Neural cell (in vitro differentiated cells): ENCODE measurements around the gene HORMAD2. TPM values are rescaled to one million over a fixed set of nuclear protein-coding genes. Genes with fewer than 3 reads are reported as not detected.
"Not testable (repeated sequence)": the region's sequence is repeated elsewhere in the genome, so short reads cannot be mapped to it uniquely, and the experiment has no call there.

Experiments used
- H2AFZ ChIP-seq: fragments of 200-600, 300-800 bp; sonication (generic), shearing (Covaris generic); 2 replicates; pipeline ENCODE4 v1.6.0; 2014; ENCODE audit warnings: low read depth, mild to moderate bottlenecking, antibody characterized with exemption, low read length, moderate library complexity
- H3F3A ChIP-seq: fragments of 200-600 bp; shearing (Covaris generic); 2 replicates; pipeline ENCODE4 v1.6.1; 2016; ENCODE audit warnings: mild to moderate bottlenecking, moderate library complexity, mixed read lengths, antibody characterized with exemption, low read length; ENCODE audit not compliant: insufficient read depth, poor library complexity, severe bottlenecking
- H3K27ac ChIP-seq: fragments of 200-600, 300-800 bp; sonication (generic), shearing (Covaris generic); 2 replicates; pipeline ENCODE4 v1.5.1; 2014; ENCODE audit warnings: mild to moderate bottlenecking, low read length, moderate library complexity
- H3K27me3 ChIP-seq: fragments of 300-800, 200-600 bp; sonication (generic), shearing (Covaris generic); 2 replicates; pipeline ENCODE4 v1.6.0; 2014; ENCODE audit warnings: mild to moderate bottlenecking, low read depth, low read length, moderate library complexity; ENCODE audit not compliant: insufficient read depth
- H3K36me3 ChIP-seq: fragments of 300-800, 200-600 bp; sonication (generic), shearing (Covaris generic); 2 replicates; pipeline ENCODE4 v1.5.1; 2014; ENCODE audit warnings: mild to moderate bottlenecking, antibody characterized with exemption, low read length, moderate library complexity; ENCODE audit not compliant: insufficient read depth
- H3K4me2 ChIP-seq: fragments of 300-800, 200-600 bp; sonication (generic), shearing (Covaris generic); 2 replicates; pipeline ENCODE4 v1.6.0; 2014; ENCODE audit warnings: mild to moderate bottlenecking, low read length
- H3K4me3 ChIP-seq: fragments of 300-800, 200-600 bp; sonication (generic), shearing (Covaris generic); 2 replicates; pipeline ENCODE4 v1.5.1; 2014; ENCODE audit warnings: mild to moderate bottlenecking, low read length, moderate library complexity
- H3K79me2 ChIP-seq: fragments of 200-600 bp; shearing (Covaris generic); replicated peaks from 2 replicates; pipeline ENCODE4 v1.6.0; 2014; ENCODE audit warnings: mild to moderate bottlenecking, low read length, moderate library complexity; ENCODE audit not compliant: insufficient read depth
- H3K9ac ChIP-seq: fragments of 300-800, 200-600 bp; sonication (generic), shearing (Covaris generic); 2 replicates; pipeline ENCODE4 v1.6.1; 2016; ENCODE audit warnings: mild to moderate bottlenecking, low read length, mixed read lengths
- H3K9me2 ChIP-seq: fragments of 200-600 bp; shearing (Covaris generic); 2 replicates; pipeline ENCODE4 v1.6.1; 2016; ENCODE audit warnings: mild to moderate bottlenecking, low read length, mixed read lengths; ENCODE audit not compliant: insufficient read depth
- H3K9me3 ChIP-seq: fragments of 200-600, 300-800 bp; sonication (generic), shearing (Covaris generic); 2 replicates; pipeline ENCODE4 v1.6.1; 2016; ENCODE audit warnings: mild to moderate bottlenecking, mixed run types, low read length, moderate library complexity, mixed read lengths
- H4K20me1 ChIP-seq: fragments of 200-600 bp; shearing (Covaris generic); 2 replicates; pipeline ENCODE4 v1.6.1; 2016; ENCODE audit warnings: mild to moderate bottlenecking, mixed run types; ENCODE audit not compliant: insufficient read depth
- EP300 ChIP-seq: fragments of 450-650 bp; conservative IDR thresholded peaks from 2 replicates; pipeline ENCODE4 v1.6.1; 2014; ENCODE audit warnings: antibody characterized with exemption, mild to moderate bottlenecking, moderate library complexity; ENCODE audit not compliant: poor library complexity, severe bottlenecking
- EZH2 ChIP-seq: fragments of 200-600, 300-800 bp; shearing (Covaris generic), sonication (generic); IDR thresholded peaks from 2 replicates; pipeline ENCODE4 v1.6.1; 2014; ENCODE audit warnings: antibody characterized with exemption, low read length, borderline replicate concordance, mild to moderate bottlenecking; ENCODE audit not compliant: insufficient read depth, poor library complexity, severe bottlenecking
- MXI1 ChIP-seq: fragments of 450-650 bp; conservative IDR thresholded peaks from 2 replicates; pipeline ENCODE4 v1.6.1; 2014; ENCODE audit warnings: antibody characterized with exemption, mild to moderate bottlenecking; ENCODE audit not compliant: poor library complexity, severe bottlenecking
- POLR2AphosphoS5 ChIP-seq: IDR thresholded peaks from 2 replicates; pipeline ENCODE4 v1.6.1; 2012
- RAD21 ChIP-seq: fragments of 450-650 bp; conservative IDR thresholded peaks from 2 replicates; pipeline ENCODE4 v1.6.1; 2014; ENCODE audit warnings: antibody characterized with exemption, mild to moderate bottlenecking, moderate library complexity
- SMC3 ChIP-seq: fragments of 450-650 bp; conservative IDR thresholded peaks from 2 replicates; pipeline ENCODE4 v1.6.1; 2014; ENCODE audit warnings: antibody characterized with exemption, mild to moderate bottlenecking, moderate library complexity; ENCODE audit not compliant: poor library complexity
- TAF1 ChIP-seq: IDR thresholded peaks from 2 replicates; pipeline ENCODE4 v1.6.1; 2012; ENCODE audit warnings: low read depth
- polyA plus RNA-seq: library from polyadenylated mRNA; depleted of rRNA; stranded (reverse); fragments of >200 nt; gene quantifications from 2 replicates; pipeline ENCODE4 v1.2.3, GENCODE V29; 2014
- TF ChIP-seq, protein P1 (sequence below): IDR thresholded peaks from 2 replicates; pipeline ENCODE4 v1.6.1; 2012; ENCODE audit warnings: borderline replicate concordance
- TF ChIP-seq, protein P2 (sequence below): fragments of 450-650 bp; IDR thresholded peaks from 2 replicates; pipeline ENCODE4 v1.5.1; 2014; ENCODE audit warnings: antibody characterized with exemption, mild to moderate bottlenecking, moderate library complexity; ENCODE audit not compliant: poor library complexity, severe bottlenecking

HORMAD2 gene
- polyA plus RNA-seq, 1 donor from 2014 or later, result 1.2 TPM

DNA sequence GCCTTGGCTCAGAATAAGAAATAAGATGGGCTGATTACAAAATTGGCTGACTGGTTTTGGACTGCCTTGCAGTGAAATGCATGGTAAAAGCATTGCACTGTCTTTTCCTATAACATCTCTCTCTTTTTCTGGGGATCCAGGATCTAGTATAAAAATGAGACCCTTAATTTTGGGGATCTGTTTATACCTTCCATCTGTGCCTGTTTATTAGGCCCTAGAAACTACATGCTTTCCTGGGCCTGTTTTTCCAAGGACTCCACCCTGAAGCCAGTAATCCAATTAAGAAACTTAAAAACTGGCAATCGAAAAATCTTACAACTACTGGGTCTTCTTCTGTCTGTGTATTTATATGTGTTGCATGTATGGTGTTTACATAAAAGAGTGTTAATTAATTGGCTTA, 14.5 kb downstream of the HORMAD2 start:
- no peaks in the 10 kb centered on the region for H4K20me1 ChIP-seq
- H3K27me3 ChIP-seq, result no peaks in the 10 kb centered on the region
- no peaks in the 10 kb centered on the region for H3K9me2 ChIP-seq
- no peak overlapping the region for H3K4me3 ChIP-seq
- H3K9ac ChIP-seq, result no peak overlapping the region
- H3K79me2 ChIP-seq, result no peaks in the 10 kb centered on the region
- no peaks in the 10 kb centered on the region for H3K36me3 ChIP-seq
- H3K9me3 ChIP-seq, result peaks cover 22% of the 10 kb centered on the region
- H2AFZ ChIP-seq, result no peak overlapping the region
- H3K27ac ChIP-seq, result no peak overlapping the region
- H3K4me2 ChIP-seq, result no peak overlapping the region
- no peaks in the 10 kb centered on the region for H3F3A ChIP-seq
- TF ChIP-seq POLR2AphosphoS5 (no peak), EP300 (no peak), MXI1 (no peak), SMC3 (no peak), RAD21 (no peak), EZH2 (no peak), TAF1 (no peak)
- TF ChIP-seq, protein P1, sequence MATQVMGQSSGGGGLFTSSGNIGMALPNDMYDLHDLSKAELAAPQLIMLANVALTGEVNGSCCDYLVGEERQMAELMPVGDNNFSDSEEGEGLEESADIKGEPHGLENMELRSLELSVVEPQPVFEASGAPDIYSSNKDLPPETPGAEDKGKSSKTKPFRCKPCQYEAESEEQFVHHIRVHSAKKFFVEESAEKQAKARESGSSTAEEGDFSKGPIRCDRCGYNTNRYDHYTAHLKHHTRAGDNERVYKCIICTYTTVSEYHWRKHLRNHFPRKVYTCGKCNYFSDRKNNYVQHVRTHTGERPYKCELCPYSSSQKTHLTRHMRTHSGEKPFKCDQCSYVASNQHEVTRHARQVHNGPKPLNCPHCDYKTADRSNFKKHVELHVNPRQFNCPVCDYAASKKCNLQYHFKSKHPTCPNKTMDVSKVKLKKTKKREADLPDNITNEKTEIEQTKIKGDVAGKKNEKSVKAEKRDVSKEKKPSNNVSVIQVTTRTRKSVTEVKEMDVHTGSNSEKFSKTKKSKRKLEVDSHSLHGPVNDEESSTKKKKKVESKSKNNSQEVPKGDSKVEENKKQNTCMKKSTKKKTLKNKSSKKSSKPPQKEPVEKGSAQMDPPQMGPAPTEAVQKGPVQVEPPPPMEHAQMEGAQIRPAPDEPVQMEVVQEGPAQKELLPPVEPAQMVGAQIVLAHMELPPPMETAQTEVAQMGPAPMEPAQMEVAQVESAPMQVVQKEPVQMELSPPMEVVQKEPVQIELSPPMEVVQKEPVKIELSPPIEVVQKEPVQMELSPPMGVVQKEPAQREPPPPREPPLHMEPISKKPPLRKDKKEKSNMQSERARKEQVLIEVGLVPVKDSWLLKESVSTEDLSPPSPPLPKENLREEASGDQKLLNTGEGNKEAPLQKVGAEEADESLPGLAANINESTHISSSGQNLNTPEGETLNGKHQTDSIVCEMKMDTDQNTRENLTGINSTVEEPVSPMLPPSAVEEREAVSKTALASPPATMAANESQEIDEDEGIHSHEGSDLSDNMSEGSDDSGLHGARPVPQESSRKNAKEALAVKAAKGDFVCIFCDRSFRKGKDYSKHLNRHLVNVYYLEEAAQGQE, result no peak
- TF ChIP-seq, protein P2, sequence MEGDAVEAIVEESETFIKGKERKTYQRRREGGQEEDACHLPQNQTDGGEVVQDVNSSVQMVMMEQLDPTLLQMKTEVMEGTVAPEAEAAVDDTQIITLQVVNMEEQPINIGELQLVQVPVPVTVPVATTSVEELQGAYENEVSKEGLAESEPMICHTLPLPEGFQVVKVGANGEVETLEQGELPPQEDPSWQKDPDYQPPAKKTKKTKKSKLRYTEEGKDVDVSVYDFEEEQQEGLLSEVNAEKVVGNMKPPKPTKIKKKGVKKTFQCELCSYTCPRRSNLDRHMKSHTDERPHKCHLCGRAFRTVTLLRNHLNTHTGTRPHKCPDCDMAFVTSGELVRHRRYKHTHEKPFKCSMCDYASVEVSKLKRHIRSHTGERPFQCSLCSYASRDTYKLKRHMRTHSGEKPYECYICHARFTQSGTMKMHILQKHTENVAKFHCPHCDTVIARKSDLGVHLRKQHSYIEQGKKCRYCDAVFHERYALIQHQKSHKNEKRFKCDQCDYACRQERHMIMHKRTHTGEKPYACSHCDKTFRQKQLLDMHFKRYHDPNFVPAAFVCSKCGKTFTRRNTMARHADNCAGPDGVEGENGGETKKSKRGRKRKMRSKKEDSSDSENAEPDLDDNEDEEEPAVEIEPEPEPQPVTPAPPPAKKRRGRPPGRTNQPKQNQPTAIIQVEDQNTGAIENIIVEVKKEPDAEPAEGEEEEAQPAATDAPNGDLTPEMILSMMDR, result no peak

DNA sequence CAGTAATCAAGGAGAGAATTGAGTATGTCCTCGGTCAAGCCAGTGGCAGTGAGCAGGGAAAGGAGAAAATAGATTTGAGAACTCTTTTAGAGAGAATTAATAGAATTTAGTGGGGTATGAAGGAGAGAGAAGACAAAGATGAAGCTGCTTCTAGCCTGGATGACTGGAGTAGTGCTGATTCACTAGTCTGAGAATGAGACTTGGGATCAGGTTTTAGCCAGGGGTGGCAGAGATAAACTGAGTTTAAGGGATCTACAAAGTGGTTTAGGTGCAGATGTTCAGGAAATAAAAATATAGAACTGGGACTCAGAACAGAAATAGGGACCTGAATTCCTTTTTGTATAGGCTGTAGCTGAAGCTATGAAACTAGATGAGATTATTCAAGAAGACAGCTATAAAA, 17.6 kb downstream of the HORMAD2 start:
- TF ChIP-seq, protein P2, result no peak
- no peak for TF ChIP-seq EP300
- TF ChIP-seq, protein P1, result no peak
- no peak for TF ChIP-seq RAD21
- TF ChIP-seq MXI1, result no peak
- no peak for TF ChIP-seq SMC3
- TF ChIP-seq TAF1, result no peak
- TF ChIP-seq POLR2AphosphoS5, result no peak
- TF ChIP-seq EZH2, result no peak
- H3K27me3 ChIP-seq, result no peaks in the 10 kb centered on the region

DNA sequence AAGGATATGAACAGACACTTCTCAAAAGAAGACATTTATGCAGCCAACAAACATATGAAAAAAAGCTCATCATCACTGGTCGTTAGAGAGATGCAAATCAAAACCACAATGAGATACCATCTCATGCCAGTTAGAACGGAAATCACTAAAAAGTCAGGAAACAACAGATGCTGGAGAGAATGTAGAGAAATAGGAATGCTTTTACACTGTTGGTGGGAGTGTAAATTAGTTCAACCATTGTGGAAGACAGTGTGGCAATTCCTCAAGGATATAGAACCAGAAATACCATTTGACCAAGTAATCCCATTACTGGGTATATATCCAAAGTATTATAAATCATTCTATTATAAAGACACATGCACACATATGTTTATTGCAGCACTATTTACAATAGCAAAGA, 20.5 kb downstream of the HORMAD2 start:
- not testable (repeated sequence) for H3K4me2 ChIP-seq, H3K9me2 ChIP-seq, H3K9me3 ChIP-seq, H4K20me1 ChIP-seq, H3K9ac ChIP-seq, H3K79me2 ChIP-seq, H3F3A ChIP-seq, H2AFZ ChIP-seq, H3K4me3 ChIP-seq, H3K36me3 ChIP-seq, H3K27me3 ChIP-seq, H3K27ac ChIP-seq

More for the DNA sequence above, 17.6 kb downstream of the HORMAD2 start:
- Histone ChIP-seq H3K9me3 (peaks cover 16% of the 10 kb centered on the region), H3K36me3 (no peaks in the 10 kb centered on the region), H3K9ac (no peak overlapping the region), H3K4me2 (no peak overlapping the region), H3K4me3 (no peak overlapping the region), H3K79me2 (no peaks in the 10 kb centered on the region), H2AFZ (no peak overlapping the region), H3F3A (no peaks in the 10 kb centered on the region), H3K9me2 (no peaks in the 10 kb centered on the region), H4K20me1 (no peaks in the 10 kb centered on the region), H3K27ac (no peak overlapping the region)
